T-helper 9 cell (primary cell): ENCODE data around the gene GEMIN7.

Source experiments
- DNase-seq: peaks from one replicate; pipeline ENCODE4 v3.0.0-alpha.2; 2020

GEMIN7 gene

GRCh38 chr19:45133661-45134060 is 54.6 kb downstream of the GEMIN7 start:
- no peak for DNase-seq

- DNase-seq: no peak
Measured at GRCh38 chr19:45135176-45135885, 56.3 kb downstream of the GEMIN7 start.

- no peak for DNase-seq
Measured at GRCh38 chr19:45136507-45137178, 57.6 kb downstream of the GEMIN7 start.

GRCh38 chr19:45137179-45137761 is 58.2 kb downstream of the GEMIN7 start:
- no peak for DNase-seq

GRCh38 chr19:45138303-45138751 is 59.3 kb downstream of the GEMIN7 start:
- DNase-seq: no peak

- DNase-seq: no peak
Measured at GRCh38 chr19:45139286-45140143, 60.5 kb downstream of the GEMIN7 start.

GRCh38 chr19:45140144-45140503 is 61.1 kb downstream of the GEMIN7 start:
- DNase-seq: no peak

GRCh38 chr19:45140533-45140932 is 61.5 kb downstream of the GEMIN7 start:
- DNase-seq: no peak
